NCI-H2196 treated with DMSO at 0.1 percent for 48 hours (cell line): ENCODE measurements around the gene OR6B1.

Experiments
- DNase-seq: peaks from one replicate; lab custom pipeline; 2025; ENCODE audit not compliant: unreplicated experiment; lab: John Stamatoyannopoulos, UW

OR6B1 gene

DNA sequence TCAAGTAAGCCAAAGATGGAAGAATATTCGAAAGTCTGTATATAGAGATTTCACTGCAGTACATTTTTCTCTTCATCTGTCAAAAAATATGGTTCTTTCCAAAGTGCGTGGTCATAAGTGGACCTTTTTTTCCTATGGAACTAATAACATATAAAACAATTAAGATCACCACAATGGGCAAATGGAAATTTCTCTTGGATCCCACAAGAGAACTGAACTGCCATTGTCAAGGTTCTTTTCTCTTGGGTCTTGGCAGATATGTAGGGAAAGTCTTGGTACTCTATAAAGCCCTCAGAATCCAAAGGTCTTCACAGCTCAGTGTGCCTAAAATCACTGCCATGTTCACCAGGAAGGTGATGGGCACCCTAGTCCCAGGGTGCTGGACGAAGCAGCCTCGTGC, at the start of gene OR6B1:
OR6B1 (plus strand) TSS at position 301 of the 400 bp plus-strand sequence. CDS start 3,677 bp downstream, outside the sequence.
- DNase-seq: no peak

GRCh38 chr7:143953421-143953820, 46.7 kb upstream of the OR6B1 start:
- DNase-seq: no peak

- no peak for DNase-seq
Measured at GRCh38 chr7:143954135-143954534, 46.0 kb upstream of the OR6B1 start.

DNA sequence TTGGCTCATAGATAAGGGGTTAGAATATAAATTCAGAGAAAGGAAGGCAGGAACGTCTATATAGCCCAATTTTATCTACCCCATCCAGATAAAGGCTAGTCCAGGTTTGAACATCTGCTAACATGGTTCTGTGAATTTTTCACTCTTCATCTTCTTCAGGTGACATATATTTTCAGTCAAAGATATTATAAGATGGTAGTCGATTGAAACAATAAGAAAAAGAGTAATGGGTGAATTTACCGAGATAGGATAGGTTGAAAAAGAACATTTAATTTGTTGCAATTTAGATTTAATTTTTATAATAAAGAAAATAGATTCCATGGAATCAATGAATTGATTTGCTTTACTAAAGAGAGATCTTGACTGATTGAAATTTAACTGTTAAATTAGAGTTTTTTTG, 45.6 kb upstream of the OR6B1 start, which contains the start of gene OR2F1:
OR2F1 (plus strand) TSS at position 301 of the 400 bp plus-strand sequence. CDS start 5,127 bp downstream, outside the sequence.
- no peak for DNase-seq

DNA sequence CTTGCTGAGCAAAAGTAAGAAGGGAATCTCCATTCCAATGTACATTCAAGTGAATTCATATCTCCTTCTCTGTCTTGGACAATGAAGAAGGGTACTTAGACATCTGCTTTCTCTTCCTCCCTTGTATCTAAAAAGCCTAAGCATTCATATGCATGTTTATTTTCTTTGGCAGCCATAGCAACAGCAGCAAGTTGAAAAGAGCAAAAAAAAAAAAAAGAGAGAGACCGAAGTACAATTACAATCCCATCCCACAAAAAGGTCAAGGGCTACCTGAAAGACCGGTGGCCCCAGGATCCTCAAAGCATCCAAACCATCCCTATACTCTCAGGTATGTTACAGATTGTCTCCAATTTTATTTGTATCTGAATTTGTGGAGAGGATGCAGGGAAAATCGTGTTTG, 41.3 kb upstream of the OR6B1 start:
- no peak for DNase-seq

DNA sequence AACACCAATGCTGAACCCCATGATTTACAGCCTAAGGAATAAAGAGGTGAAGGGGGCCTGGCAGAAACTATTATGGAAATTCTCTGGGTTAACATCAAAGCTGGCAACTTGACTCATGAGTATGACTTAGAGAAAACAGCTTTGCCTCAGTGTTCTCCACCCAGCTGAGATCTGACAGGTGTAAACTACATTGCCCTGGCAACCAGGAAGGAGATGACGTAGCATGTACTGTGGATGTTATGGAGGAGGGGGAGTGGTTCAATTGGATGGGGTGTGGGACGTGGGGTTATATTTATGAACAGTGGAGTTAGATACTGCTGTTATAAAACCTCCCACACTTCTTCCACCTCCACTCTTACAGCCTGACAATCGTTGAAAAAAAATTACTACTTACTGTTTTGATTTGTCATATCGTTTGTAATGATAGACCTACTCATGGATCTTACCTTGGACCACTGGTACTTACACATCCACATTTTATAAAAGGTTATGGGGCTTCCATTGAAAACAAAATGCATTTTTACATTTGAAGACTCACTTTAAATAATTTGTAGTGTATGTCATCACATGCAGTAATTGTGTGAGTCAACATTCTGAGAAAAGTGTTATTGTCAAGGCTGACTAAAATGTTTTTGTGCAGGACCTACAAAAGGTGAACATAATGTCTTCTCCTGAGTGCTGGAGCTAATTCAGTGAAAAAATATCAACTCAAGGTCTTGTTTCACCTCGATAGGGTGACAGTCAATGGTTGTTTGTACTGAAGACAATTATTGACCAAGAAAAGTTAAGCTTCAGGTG, 39.1 kb upstream of the OR6B1 start:
- DNase-seq: no peak

- DNase-seq: no peak
Measured at GRCh38 chr7:143965280-143965679, 34.8 kb upstream of the OR6B1 start.

GRCh38 chr7:143967398-143967797, 32.7 kb upstream of the OR6B1 start:
- DNase-seq: no peak

DNA sequence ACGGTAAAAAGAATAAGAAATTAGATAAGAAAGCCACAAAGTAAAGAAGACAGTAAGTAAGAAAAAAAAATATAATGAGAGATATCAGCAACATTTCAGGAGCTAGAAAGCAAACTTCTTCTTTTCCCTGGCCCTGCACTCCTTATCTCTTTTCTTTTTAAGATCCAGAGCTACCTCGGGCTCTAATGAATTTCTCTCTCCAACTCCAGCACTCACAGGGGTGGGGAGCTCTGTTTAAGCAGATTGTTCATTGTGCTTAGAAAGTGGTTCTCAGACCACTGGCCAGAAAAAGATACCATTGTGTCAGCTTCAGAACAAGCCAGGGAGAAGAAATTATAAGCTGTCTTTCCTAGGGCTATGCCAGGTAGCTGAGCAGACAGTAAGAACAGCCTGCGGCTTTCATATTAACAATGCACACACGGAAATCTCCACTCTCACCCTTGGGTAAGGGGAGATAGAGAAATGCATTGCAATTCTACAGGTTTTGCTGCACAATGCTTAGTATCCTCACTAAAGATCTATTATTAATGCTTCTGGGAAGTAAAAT, 26.2 kb upstream of the OR6B1 start:
- no peak for DNase-seq

- DNase-seq: no peak
Measured at GRCh38 chr7:143974459-143974858, 25.7 kb upstream of the OR6B1 start.

DNA sequence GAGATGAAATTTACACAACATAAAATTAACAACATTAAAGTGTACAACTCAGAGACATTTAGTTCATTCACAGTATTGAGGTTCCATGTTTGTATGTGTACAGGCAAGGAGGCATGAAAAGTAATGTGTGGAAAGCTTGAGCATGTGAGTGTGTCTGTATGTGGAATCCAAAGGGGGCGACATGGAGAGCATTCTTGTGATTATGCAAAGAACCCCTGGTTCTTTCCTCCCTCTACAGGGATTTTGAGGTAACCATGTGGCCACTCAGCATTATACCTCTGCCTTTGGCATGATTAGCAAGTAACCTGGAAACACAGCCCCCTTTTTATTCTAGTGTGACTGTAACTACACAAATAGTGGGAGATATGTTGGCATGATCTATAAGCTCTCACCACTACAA, 24.5 kb upstream of the OR6B1 start:
- DNase-seq: no peak

DNA sequence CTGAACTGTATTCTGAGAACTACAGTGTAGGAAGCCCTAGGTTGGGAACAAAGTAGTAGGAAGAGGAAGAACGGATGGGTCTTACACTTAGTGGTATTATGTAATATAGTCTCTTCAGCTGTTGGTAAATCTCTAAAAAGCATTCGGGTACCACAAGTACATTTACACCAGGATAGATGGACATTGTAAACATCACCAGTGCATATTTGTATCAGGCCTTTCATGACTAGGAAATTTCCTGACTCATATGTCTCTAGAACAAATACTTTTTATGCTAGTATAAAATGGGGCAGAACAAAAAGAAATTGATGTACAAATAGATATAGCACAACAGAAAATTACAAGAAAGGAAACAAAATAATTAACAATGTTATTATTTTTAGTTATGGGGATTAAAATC, 21.5 kb upstream of the OR6B1 start:
- DNase-seq: no peak

DNA sequence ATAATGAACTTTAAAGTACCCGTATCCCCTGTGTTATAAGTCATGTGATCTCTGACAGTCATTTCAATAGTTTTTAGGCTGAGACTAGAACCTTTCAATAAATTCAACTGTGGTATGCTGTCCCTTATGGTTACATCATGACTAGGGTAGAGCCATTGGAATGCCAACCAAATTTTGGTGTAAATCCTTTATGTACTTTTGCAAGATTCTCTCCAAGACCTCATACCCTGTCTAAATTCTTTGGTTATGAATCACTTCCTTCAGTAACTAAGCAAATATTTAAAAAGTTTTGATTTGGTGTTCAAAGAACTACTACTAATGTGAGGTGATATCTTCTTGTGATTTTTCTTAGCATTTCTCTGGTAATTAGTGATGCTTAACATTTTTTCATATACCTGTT, 20.8 kb upstream of the OR6B1 start:
- no peak for DNase-seq

- DNase-seq: no peak
Measured at GRCh38 chr7:143979998-143980397, 20.1 kb upstream of the OR6B1 start.

- DNase-seq: no peak
Measured at GRCh38 chr7:143980746-143981510, 19.2 kb upstream of the OR6B1 start.

GRCh38 chr7:143983960-143984359, 16.2 kb upstream of the OR6B1 start:
- DNase-seq: no peak

DNA sequence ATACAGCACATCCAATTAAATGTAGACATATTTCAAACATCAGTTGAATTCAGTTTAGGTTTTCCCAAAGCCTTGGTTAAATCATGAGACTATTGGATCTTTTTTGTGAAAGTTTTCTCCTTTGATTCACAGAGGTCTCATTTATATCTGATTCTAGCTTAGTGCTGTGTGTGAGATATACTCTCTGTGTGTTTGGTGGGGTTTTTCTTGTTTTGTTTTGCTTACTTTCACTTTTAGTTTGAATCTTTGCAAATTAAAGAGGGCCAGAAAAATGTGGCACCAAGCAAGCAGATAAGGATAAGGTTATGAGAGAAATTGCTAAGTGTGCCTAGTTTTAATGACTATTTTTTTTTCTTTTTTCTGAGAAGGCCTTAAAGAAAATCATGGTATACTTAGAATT, 12.6 kb upstream of the OR6B1 start:
- no peak for DNase-seq

GRCh38 chr7:143988976-143989745, 11.0 kb upstream of the OR6B1 start:
- DNase-seq: no peak

- DNase-seq: no peak
Measured at GRCh38 chr7:143992670-143993069, 7.5 kb upstream of the OR6B1 start.

GRCh38 chr7:143993924-143994323, 6.2 kb upstream of the OR6B1 start:
- no peak for DNase-seq

DNA sequence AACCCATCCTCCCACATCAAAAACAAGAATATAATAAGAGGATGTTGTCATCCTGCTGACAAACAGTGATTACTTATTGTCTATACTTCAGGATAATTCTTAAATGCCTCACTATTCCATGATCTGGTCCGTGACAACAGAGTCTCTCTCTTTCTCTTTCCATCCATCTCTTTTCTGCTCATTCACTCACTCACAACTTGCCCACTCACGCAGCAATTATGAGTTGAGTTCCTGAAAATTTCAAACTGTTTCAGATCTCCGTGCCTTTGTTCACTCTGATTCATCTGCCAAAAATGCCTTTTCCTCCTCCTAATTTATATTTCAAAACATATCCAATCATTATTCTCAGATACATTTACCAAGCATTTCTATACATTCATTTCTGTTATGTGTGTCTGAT, 1.4 kb downstream of the OR6B1 start:
- no peak for DNase-seq
